GM19438 (cell line): ENCODE measurements around the gene TEX264.
"Not testable (repeated sequence)": the region's sequence is repeated elsewhere in the genome, so short reads cannot be mapped to it uniquely, and the experiment has no call there.

Source experiments
- ATAC-seq: cut with Tn5 transposase; IDR thresholded peaks from one replicate; pipeline ENCODE4 v1.9.1; 2021; ENCODE audit warnings: low read depth; ENCODE audit not compliant: unreplicated experiment

Gene TEX264

GRCh38 chr3:51670823-51671733 lies at the start of gene TEX264:
Gene TEX264, plus strand, starts transcription at chr3:51671252. Its CDS starts 3,053 bp downstream, at chr3:51674305.
- ATAC-seq = peak; percentile 73

- no peak for ATAC-seq
Measured at GRCh38 chr3:51622413-51622812, 48.6 kb upstream of the TEX264 start.

GRCh38 chr3:51622868-51623267 lies 48.2 kb upstream of the TEX264 start:
- no peak for ATAC-seq

- ATAC-seq = no peak
Measured at GRCh38 chr3:51630513-51630912, 40.5 kb upstream of the TEX264 start.

GRCh38 chr3:51637144-51637940 lies 33.7 kb upstream of the TEX264 start:
- no peak for ATAC-seq

- no peak for ATAC-seq
Measured at GRCh38 chr3:51637941-51638471, 33.0 kb upstream of the TEX264 start.

GRCh38 chr3:51642462-51642861 lies 28.6 kb upstream of the TEX264 start:
- ATAC-seq = no peak

- no peak for ATAC-seq
Measured at GRCh38 chr3:51646091-51646490, 25.0 kb upstream of the TEX264 start.

GRCh38 chr3:51652103-51652502 lies 18.9 kb upstream of the TEX264 start:
- ATAC-seq = not testable (repeated sequence)

- ATAC-seq = not testable (repeated sequence)
Measured at GRCh38 chr3:51653409-51653808, 17.6 kb upstream of the TEX264 start.

- no peak for ATAC-seq
Measured at GRCh38 chr3:51657234-51657633, 13.8 kb upstream of the TEX264 start.

GRCh38 chr3:51659942-51660341 lies 11.1 kb upstream of the TEX264 start:
- ATAC-seq = no peak

- no peak for ATAC-seq
Measured at GRCh38 chr3:51662456-51662855, 8.6 kb upstream of the TEX264 start.

GRCh38 chr3:51668756-51669155 lies 2.3 kb upstream of the TEX264 start:
- no peak for ATAC-seq

- no peak for ATAC-seq
Measured at GRCh38 chr3:51669241-51670052, 1.6 kb upstream of the TEX264 start.

- no peak for ATAC-seq
Measured at GRCh38 chr3:51670053-51670822, 814 bp upstream of the TEX264 start.

GRCh38 chr3:51671734-51672475 lies 853 bp downstream of the TEX264 start:
- ATAC-seq = peak; percentile 29

GRCh38 chr3:51673181-51673801 lies 2.2 kb downstream of the TEX264 start:
- no peak for ATAC-seq
